ENCODE results near the gene FOXO6.

DNA sequence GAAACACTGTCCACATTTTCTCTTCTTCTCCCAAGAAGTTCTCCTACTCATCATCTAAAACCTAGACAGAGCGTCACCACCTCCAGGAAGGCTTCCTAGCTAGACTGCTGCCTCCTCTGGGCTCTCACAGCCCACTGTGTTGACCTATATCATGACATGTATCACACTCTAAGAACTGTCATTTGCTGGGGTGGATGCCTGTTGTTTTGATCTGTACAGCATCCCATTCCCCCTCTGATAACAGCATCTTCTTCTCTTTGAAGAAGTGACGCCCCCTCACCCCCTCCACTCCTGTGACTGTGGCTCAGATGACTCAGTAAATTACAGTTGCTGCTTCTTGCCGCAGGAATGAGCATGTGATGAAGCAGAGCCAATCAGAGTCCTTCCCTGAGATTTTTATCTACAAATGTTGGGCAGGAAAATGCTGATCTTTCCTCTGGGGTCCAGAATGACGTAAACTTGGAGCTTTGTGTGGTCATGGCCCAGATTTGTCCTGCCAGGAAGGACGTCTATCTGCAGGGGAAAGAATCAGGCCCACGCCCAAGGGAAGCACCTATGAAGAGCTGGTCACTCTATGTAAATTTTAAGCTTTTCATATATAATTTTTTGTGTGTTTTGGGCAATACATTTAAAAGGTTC, 28.0 kb upstream of the FOXO6 start:
- no peak for TF ChIP-seq EZH2 (IDR thresholded peaks at IDR 0.05; ENCODE audit: low read depth)
- TF ChIP-seq, protein P1, sequence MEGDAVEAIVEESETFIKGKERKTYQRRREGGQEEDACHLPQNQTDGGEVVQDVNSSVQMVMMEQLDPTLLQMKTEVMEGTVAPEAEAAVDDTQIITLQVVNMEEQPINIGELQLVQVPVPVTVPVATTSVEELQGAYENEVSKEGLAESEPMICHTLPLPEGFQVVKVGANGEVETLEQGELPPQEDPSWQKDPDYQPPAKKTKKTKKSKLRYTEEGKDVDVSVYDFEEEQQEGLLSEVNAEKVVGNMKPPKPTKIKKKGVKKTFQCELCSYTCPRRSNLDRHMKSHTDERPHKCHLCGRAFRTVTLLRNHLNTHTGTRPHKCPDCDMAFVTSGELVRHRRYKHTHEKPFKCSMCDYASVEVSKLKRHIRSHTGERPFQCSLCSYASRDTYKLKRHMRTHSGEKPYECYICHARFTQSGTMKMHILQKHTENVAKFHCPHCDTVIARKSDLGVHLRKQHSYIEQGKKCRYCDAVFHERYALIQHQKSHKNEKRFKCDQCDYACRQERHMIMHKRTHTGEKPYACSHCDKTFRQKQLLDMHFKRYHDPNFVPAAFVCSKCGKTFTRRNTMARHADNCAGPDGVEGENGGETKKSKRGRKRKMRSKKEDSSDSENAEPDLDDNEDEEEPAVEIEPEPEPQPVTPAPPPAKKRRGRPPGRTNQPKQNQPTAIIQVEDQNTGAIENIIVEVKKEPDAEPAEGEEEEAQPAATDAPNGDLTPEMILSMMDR (conservative IDR thresholded peaks at IDR 0.05): no peak

Data from PC-9 (cell line).